RWPE1 (cell line): Measurements from ENCODE around the gene CAMK2N1.

Source experiments
- CTCF ChIA-PET: fragments of 350-600 bp; sonication (Branson Sonifier 250); formaldehyde crosslinking; extraction: SDS; loops from one replicate; lab custom pipeline; 2021; lab: Yijun Ruan, JAX
- POLR2A ChIA-PET: fragments of 400-600 bp; formaldehyde crosslinking; extraction: SDS; loops from one replicate; lab custom pipeline; 2020; ENCODE audit warnings: antibody characterized with exemption; ENCODE audit not compliant: low non-redundant PET; lab: Yijun Ruan, JAX
- DNase-seq: peaks from one replicate; pipeline ENCODE4 v3.0.0; 2012; ENCODE audit warnings: low spot score
- H3K27ac ChIP-seq: fragments of 450-650 bp; 2 replicates; pipeline ENCODE4 v1.5.1; 2017
- CTCF ChIP-seq: fragments of 450-650 bp; conservative IDR thresholded peaks from 2 replicates; pipeline ENCODE4 v1.5.1; 2017; ENCODE audit warnings: low read depth, mild to moderate bottlenecking

The CAMK2N1 gene

GRCh38 chr1:20479840-20480239, 6.2 kb downstream of the CAMK2N1 start:
- no peak for DNase-seq
- CTCF ChIA-PET, result no interaction called here
- no peak for TF ChIP-seq CTCF
- POLR2A ChIA-PET, result no interaction called here
- H3K27ac ChIP-seq, result no peak overlapping the region

GRCh38 chr1:20478057-20478635, 7.9 kb downstream of the CAMK2N1 start:
- ChIA-PET POLR2A (no interaction called here), CTCF (interaction anchor here (1.1 kb wide), 1 partner anchor 116 kb away, joined by 3 read pairs; no protein-coding TSS in a partner anchor)
- no peak overlapping the region for H3K27ac ChIP-seq
- DNase-seq, result no peak
- TF ChIP-seq CTCF, result no peak

- H3K27ac ChIP-seq, result no peak overlapping the region
- ChIA-PET CTCF (no interaction called here), POLR2A (no interaction called here)
- no peak for TF ChIP-seq CTCF
- no peak for DNase-seq
Observed at GRCh38 chr1:20477348-20478056, 8.5 kb downstream of the CAMK2N1 start.

GRCh38 chr1:20476265-20477038, 9.6 kb downstream of the CAMK2N1 start:
- CTCF ChIA-PET, result interaction anchor here (0.7 kb wide), 1 partner anchor 211 kb away, joined by 3 read pairs; no protein-coding TSS in a partner anchor

GRCh38 chr1:20474996-20475395, 11.0 kb downstream of the CAMK2N1 start:
- ChIA-PET CTCF (no interaction called here), POLR2A (no interaction called here)
- no peak for DNase-seq
- TF ChIP-seq CTCF, result no peak
- peak overlapping the region; percentile 19; the same call in 1 of the 2 replicates for H3K27ac ChIP-seq

More at GRCh38 chr1:20476265-20477038, 9.6 kb downstream of the CAMK2N1 start:
- POLR2A ChIA-PET, result no interaction called here
- no peak for DNase-seq
- H3K27ac ChIP-seq, result peak overlapping the region; percentile 29
- no peak for TF ChIP-seq CTCF

GRCh38 chr1:20474333-20474975, 11.6 kb downstream of the CAMK2N1 start:
- H3K27ac ChIP-seq, result peak overlapping the region; percentile 19; the same call in 1 of the 2 replicates
- TF ChIP-seq CTCF, result no peak
- ChIA-PET CTCF (interaction anchor here (0.5 kb wide), 1 partner anchor 26 kb away, joined by 3 read pairs; no protein-coding TSS in a partner anchor), POLR2A (no interaction called here)
- DNase-seq, result no peak
